ENCODE data around the gene DGCR2.

Gene DGCR2

DNA sequence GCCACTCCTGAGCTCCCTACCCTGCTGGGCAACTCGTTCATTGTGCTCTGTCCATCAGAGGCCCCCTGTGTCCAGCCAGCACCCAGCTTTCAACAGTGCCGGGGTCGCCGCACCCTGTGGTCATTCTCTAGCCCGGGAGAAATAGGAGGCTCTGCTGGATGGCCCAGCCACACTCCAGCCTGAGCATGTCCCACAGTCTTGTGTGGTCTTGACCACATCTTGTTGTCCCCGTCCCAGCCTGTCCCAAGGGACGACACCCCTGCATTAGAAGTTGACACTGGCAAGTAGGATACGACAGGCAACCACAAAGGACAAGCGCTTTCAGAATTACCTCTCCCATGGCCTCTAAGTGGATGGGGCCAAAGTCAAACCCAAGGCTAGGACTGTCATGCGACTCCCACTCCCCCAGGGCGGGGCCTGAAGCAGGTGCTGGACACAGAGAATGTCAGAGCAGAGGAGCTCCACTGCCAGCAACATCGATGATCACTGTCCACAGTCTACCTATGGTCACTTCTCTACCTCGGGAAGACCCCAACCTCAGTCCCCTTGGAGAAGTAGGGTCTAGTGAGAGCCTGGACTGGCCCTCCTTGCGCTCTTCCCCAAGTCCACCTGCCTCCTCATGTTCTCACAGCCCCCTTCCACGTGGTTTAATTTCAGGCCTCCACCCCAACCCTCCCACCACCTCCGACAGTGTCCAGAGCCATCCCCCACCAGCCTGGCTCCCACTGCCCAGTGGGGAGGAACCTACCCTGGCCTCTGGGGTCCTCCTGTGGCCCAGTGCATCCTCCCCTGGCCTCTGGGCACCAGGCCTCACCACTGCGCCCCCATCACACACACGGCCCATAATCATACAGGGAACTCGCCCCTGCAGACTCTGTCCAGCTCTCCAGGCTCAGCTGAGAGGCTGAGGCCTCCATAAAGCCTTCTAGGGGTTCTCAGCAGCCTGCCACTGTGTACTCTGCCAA is 4.4 kb upstream of the DGCR2 start:
- DNase-seq (ENCODE audit: low spot score) = no peak

DNA sequence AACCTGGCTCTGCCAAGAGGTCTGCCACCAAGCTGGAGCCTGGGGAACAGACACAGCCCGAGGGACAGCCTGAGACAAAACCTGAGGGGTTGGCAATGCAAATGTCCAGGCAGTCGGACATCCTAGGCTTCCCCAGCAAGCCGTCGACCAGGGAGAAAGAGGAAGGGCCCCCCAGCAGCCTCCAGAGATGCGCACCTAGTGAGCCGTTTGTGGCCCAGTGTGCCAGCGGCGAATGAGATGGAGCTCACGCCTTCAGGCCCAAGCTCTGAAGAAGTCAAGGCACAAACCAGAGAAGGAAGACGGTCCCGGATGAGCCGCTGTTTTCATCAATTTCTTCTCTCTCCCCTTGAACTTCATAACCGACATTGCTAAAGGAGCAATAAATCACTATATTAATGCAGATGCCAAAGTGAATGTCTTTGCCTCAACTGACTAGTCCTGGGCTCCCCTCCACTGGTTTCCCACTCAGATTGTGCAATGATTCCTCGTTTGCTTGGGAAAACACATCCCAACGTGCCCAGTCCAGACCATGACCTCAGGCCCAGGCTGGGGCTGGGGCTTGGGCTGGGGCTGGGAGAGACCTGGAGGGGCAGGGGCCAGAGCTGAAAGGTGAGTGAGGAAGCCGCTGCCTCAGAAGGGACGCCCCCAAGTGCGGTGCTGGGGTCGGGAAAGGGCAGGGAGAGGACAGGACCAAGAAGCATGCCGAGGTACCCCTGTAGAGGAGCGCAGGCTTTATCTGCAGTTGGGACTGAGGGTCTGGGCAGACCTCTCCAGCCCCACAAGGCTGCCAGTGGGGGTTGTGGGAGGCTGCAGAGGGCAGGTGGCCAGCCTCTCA is 3.5 kb upstream of the DGCR2 start:
- no peak for DNase-seq (ENCODE audit: low spot score)

DNA sequence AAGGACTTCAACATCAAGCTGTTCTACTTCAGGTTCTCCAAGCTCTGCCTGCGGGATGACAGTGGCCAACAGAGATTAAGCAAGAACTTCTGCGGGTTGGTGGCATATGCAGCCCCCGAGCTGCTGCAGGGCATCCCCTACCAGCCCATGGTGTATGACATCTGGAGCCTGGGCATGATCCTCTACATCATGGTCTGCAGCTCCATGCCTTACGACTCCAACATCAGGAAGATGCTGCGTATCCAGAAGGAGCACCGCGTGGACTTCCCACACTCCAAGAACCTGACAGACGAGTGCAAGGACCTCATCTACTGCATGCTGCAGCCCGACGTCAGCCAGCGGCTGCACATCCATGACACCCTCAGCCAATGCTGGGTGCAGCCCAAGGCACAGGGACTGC is 2.8 kb upstream of the DGCR2 start:
- DNase-seq (ENCODE audit: low spot score) = no peak

DNA sequence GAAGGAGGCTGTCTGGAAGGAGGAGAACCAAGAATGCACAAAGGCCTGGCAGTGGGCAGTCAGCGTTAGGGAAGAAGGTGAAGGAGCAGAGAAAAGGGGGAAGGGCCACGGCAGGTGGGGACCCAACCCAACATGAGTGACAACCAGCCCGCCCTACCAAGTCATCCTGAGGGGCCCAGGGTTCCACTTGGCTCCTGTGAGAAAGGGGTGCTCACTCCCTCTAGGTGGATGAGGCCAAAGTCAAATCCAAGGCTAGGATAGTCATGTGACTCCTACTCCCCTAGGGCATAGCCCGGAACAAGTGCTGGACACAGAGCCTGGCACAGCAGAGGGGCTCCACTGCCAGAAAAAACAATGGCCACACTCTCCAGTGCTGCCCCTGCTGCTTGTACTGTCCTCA is 2.2 kb upstream of the DGCR2 start:
- DNase-seq (ENCODE audit: low spot score) = no peak

DNA sequence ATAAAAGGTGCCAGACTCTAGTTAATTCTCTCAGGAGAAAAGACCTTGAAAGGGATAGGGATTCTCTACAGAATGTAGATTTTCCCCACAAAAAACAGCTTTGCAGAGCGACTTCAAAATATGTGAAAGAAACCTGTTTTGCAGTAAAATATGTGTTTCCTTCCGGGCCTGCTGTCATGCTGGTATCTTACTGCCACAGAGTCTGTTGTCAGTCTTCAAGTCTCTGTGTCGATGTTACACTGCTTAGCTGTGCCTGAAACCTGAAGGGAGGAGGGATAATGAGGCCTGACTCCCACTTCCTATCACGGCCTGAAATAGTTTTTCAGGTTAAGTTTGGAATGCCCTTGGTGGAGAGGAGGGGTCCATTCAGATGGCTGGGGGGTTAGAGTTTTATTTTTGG is 1.7 kb upstream of the DGCR2 start:
- no peak for DNase-seq (ENCODE audit: low spot score)

DNA sequence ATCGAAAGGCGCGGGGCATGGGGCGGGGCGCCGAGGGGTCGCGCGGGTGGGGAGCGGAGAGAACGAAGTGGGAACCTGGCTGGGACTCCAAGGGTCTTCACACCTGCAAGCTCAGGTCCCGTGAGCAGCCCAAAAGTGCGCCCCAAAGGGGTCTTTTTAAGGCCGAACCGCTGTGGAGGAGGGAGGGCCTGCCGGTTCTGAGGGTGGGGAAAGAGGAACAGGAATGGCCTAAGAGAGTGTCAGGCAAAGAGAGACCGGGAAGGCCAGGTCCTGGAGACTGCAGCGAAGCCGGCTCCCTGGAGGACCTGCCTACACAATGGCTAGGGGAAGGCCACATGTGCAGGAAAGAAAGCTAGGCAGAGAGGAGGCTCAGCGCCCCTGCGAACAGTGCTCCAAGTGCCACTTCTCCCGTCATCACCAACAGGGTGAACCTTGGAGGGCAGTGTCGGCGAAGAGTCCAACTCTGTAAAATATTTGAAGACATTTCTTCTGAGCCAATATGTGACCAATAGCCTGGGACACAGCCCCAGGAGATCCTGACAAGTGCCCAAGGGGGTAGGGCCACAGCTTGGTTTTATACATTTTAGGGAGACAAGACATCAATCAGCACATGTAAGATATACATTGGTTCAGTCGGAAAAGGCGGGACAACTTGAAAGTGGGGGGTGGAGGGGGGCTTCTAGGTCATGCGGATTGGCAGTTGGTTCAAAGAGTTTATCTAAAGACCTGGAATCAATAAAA is 710 bp upstream of the DGCR2 start:
- no peak for DNase-seq (ENCODE audit: low spot score)

DNA sequence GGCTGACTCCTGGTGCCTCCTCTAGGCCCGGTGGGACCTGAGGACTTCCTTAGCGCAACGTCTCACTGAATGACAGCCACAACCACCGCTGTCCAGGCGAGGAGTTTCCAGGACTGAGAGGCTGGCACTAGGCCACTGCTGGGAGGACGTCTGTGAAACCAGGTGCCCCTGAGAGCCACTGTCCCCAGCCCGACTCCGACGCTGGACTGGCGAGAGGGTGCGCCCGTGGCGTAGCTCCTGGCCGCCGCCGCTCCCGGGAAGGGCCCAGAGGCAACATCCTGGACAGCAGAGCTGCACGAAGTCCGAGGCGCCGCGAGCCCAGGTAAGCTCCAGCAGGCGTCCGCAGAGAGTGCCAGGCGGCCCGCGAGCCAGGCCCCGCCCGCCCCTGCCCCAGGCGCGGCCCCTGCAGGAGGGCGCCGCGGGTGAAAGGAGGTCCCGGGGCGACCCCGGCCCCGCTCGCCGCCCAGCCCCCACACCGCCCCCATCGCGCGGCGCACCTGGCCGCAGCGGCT is 525 bp downstream of the DGCR2 start:
- peak; percentile 28 for DNase-seq (ENCODE audit: low spot score)

DNA sequence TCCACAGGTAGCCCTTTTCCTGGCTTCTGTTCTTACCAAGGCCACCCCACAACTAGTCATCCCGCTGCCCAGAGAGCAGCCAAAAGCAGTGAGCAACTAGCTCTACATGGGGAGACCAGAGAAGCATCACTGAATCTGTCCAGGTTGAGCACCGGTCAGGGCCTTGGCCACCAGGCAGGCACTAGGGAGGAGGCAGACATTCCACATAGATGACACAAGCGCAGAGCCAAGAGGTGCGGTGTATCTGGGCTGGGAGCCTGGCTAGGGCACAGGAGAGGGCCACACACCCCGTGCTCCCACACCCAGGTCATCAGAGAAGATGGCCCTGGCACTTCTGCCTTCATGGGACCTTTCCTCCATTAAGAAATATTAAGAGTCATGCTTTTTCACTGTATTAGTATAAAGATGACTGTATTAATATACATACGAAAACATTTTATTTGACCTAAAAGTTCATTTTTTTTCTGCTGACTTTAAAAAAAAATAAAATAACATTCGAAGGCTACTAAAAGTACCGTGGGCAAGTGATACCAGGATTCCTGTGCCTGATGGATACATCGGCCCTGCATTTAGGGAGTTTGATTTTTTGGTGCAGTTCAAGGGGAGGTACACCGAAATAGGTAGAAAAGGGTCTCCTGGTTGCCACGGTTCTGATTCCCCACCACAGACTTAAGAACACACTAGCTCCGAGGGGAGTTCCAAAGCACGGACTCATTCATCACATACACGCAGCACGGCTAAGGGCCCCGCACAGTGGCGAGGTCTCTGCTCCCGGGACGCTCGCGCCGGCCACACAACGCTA is 1.2 kb downstream of the DGCR2 start:
- DNase-seq (ENCODE audit: low spot score) = no peak

DNA sequence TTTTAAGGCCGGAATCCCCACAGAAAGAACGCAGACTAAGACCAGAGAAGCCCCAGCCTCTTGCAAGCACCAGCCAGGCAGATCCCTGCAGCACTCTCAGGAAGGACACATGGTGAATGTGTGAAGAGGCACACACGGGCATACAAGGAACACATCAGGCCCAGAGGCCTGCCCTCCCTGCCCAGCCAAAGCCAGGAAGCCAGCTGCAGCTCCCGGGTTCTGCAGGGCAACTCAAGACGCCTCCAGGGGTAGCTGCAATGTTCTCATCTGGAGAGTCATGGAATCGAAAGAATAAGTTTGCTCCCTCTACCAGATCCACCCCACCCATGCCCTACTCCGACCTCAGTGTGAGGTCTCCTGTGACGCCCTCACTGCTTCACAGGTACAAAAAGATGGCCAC is 2.3 kb downstream of the DGCR2 start:
- no peak for DNase-seq (ENCODE audit: low spot score)

DNA sequence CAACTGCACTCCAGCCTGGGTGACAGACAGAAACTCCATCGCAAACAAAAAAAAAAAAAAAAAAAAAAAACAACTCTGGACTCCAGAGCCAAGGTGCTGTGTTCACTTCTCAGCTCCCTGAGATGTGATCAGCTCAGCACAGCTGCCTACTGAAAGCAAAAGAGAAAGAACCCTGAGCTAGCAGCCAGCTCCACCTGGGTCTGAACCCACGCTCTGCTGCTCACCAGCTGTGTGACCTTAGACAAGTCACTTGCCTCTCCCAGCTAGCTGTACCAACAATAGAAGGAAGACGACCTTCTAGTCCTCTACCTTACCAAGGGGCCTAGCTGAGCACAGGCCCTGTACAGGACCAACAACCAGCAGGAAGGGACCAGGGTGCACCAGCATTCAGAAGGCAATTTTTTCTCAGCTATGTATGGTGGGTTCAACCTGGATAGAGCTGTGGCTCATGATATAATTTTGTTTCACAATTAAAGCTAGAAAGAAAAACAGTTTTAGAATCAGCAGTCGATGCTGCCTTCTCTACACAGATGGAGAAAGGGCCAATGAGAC is 3.8 kb downstream of the DGCR2 start:
- DNase-seq (ENCODE audit: low spot score) = no peak

DNA sequence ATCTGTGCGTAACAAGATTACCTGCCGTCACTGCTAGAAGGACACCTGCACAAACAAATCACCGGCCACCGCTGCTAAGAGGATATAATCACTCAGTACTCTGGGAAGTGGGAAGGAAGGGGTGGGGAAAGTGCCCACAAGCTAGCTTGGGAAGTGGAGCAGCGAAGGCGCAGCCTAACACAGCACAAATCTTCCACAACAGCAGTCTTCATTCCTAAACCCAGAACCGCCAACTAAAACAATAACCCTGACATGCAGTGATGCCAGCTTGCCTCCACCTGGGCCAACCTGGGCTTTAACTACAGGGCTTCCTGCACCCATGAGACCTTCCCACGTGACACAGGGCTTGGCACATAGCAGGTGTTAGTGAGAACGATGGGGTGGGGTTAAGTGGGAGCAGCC is 5.1 kb downstream of the DGCR2 start:
- DNase-seq (ENCODE audit: low spot score) = no peak

DNA sequence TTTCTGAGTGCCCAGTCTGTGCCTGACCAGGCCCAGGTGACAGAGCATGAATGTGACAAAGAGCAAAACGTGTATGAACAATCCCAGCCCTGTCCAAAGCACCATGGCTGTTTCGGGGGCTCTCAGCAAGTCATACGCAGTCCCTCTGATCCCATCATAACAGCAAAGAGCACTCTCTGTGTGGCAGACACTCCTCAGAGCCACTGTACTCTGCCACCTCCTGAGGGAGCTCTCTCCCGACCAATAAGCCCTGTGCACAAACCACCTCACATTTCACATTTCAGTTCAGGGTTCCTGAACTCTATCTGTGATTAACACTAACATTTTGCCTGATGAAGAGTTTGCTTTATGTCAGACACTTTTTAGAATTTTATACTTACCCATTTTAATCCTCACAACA is 6.6 kb downstream of the DGCR2 start:
- DNase-seq (ENCODE audit: low spot score) = peak; percentile 47

DNA sequence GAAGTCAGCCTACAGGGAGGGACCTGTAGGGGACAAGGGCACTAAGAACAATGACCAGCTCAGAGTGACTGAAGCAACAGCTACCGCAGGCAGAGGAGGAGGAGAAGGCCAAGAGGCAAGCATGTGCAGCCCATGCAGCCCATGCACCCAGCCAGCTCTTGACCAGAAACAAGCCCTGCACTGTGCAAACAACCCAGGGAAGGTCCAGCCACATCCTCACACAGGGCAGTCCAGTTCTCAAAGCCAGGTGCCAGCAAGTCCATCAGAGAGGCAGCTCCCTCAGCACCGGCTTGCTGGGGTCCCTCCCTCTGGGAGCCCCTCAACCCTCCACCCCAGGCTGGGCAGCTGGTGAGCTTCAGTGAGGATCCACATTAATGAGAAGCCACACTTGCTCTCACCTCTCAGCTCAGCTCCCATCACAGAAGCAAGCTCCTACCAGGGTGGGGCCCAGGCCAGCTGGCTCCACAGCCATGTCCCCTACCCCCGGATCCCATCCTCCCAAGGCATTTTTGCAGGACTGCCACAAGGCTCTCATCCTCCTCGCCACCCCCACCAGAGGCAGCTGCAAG is 7.1 kb downstream of the DGCR2 start:
- no peak for DNase-seq (ENCODE audit: low spot score)

DNA sequence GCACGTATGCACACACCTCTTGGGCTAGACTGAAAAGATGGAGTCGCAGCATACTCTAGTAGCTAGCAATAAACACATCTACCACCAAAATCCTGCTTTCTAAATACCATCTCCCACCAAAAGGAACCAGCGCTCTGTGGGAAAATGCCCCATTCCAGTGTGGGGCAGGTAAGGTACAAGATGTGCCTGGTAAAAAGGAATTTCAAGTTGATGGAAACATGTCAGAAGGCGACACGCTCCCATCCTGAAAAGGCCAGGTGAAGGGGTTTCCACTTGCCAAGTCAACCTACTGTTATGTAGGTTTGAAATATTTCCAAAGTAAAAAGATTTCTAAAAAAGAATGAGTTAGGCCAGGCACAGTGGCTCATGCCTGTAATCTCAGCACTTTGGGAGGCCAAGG is 8.8 kb downstream of the DGCR2 start:
- DNase-seq (ENCODE audit: low spot score) = no peak

DNA sequence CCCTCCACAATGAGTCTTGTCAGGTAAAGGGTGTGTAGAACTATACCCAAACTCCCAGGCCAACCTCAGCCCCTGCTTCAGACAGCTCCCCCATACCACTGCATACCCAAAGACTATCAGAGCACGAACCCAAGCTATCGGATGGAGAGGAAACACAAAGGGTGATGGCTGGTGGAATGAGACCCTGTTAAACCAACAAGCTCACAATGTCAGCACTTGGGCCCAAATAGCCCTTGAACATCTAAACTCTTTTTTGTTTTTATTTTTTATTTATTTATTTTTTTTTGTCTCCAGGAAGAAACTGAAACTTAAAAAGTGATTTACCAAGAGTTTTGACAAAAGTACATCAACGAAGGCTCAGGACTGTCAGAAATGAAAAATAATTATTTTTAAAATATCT is 10.6 kb downstream of the DGCR2 start:
- DNase-seq (ENCODE audit: low spot score) = no peak

DNA sequence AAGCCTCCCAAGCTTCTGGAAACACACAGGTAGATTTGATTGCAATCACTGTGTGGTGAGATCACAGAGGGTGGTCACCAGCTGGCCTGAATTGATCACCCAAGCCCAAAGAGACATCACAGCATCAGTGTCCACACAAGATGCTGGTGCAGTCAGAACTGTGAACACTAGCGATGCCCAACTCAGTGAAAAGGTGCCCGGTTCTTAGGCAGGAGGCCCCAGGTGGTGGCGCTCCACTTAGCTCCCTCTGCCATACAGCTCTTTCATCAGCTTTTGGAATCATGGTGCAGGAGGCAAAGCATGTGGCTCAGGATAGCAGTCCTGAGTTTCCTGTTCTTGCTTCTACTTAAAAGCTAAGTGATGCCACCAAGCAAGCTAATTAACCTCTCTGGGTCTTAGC is 11.1 kb downstream of the DGCR2 start:
- DNase-seq (ENCODE audit: low spot score) = no peak

DNA sequence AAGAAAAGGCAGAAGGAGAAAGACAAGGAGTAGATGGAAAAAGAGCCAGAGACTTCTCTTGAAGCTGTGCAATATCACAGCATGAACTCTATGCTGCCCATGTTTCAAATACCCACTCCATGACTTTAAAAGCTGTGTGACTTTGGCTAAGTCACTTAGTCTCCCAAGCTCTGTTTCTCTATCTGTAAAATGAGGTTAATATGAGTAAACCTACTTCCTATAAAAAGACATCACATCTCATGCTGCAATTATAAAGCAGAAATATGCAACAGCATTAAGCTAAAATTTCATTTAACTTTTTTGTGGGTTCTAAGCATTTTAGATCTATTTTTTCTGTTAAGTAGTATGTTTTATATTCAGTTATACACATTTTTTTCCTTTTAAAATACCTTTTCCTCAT is 11.6 kb downstream of the DGCR2 start:
- DNase-seq (ENCODE audit: low spot score) = no peak

DNA sequence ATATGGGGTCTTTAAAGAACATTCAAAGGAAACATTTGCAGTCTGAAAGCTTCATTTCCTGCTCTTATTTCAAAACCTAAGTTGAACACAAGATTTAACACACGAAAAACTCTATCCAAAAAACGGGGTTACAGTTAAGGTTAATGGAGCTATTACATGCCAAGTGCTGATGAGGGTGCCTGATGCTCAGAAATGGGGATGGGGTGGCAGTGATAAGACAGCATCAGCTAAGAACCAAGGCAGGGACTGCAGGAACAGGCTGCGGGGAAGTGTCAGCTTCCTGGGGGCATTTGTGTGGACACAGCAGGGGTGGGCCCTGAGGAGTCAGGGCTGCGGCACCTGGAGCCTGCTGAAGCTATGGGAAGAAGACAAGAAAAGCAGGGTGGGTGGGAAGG is 12.2 kb downstream of the DGCR2 start:
- no peak for DNase-seq (ENCODE audit: low spot score)

DNA sequence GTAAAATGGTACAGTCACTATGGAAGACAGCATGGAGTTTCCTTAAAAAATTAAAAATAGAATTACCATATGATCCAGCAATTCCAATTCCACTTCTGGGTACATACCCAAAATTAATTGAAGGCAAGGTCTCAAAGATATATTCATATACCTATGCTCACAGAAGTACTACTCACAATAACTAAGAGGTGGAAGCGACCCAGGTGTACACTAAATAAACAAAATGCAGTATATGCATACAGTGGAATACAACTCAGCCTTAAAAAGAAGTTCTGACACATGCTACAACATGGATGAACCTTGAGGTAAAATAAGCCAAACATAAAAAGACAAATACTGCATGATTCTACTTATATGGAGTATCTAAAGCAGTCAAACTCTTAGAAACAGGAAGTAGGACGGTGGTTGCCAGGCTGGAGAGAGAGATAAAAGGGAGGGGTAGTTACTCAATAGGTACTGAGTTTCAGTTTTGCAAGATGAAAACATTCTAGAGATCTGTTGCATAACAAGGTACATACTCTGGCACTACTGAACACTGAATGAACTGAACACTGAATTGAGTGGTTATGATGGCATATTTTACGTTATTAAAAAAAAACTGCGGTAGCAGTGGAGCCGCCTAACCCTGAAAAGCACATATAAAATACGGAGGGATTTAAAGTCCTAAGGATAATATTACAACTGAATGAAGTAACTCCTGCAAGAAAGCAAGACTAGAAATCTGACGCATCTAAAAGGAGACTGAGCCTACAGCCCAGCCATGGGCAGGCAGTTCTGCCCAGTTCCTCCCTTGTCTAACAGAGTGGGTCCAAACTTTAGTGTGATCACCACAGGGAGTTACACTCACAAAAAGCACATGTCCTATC is 12.8 kb downstream of the DGCR2 start:
- no peak for DNase-seq (ENCODE audit: low spot score)

DNA sequence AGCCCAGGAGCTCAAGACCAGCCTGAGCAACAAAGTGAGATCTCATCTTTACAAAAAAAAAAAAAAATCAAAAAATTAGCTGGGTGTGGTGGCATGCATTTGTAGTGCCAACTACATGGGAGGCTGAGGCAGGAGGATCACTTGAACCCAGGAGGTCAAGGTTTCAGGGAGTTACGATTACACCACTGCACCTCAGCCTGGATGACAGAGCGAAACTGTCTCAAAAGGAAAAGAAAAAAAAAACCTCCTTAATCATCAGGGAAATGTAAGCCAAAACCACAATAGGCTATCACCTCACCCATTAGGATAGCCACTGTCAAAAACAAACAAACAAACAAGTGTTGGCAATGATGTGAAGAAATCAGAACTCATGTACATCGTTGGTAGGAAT is 13.4 kb downstream of the DGCR2 start:
- no peak for DNase-seq (ENCODE audit: low spot score)

Measured in putamen (tissue), 1 donor.